ENCODE data around the gene ATXN3. TPM values are rescaled to one million over a fixed set of nuclear protein-coding genes. Genes with fewer than 3 reads are reported as not detected.

ATXN3 gene
- polyA plus RNA-seq, 1 donor (not counting 4 experiments of a cell fraction or from before 2014, with no cell fraction given): 27.6 TPM

DNA sequence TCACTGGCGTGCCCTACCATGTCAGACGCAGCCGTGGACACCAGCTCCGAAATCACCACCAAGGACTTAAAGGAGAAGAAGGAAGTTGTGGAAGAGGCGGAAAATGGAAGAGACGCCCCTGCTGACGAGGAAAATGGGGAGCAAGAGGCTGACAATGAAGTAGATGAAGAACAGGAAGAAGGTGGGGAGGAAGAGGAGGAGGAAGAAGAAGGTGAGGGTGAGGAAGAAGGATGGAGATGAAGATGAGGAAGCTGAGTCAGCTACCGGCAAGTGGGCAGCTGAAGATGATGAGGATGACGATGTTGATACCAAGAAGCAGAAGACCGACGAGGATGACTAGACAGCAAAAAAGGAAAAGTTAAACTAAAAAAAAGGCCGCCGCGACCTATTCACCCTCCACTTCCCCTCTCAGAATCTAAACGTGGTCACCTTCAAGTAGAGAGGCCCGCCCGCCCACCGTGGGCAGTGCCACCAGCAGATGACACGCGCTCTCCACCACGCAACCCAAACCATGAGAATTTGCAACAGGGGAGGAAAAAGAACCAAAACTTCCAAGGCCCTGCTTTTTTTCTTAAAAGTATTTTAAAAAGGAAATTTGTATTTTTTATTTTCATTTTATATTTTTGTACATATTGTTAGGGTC is 79.7 kb downstream of the ATXN3 start:
- Histone ChIP-seq H4K20me1 (ENCODE audit: control insufficient read depth, extremely low read depth, insufficient read depth, low read length) (no peaks in the 10 kb centered on the region), H3K4me1 (ENCODE audit: control insufficient read depth, extremely low read depth, insufficient read depth, low read length) (no peaks in the 10 kb centered on the region), H3K4me3 (ENCODE audit: control insufficient read depth in 2 of 3, extremely low read depth in 1 of 3, insufficient read depth in 2 of 3, low read depth in 1 of 3, low read length in 3 of 3) (no peak overlapping the region), H3K9ac (ENCODE audit: control insufficient read depth, extremely low read depth, insufficient read depth, low read length) (no peak overlapping the region), H2AFZ (ENCODE audit: control insufficient read depth, low read length) (no peak overlapping the region), H3K9me1 (ENCODE audit: control insufficient read depth, extremely low read depth, insufficient read depth, low read length) (no peaks in the 10 kb centered on the region), H3K9me3 (ENCODE audit: control insufficient read depth, low read depth, low read length) (no peaks in the 10 kb centered on the region), H3K27me3 (ENCODE audit: control insufficient read depth, extremely low read depth, insufficient read depth, low read length) (no peaks in the 10 kb centered on the region), H3K4me2 (ENCODE audit: control insufficient read depth, extremely low read depth, insufficient read depth, low read depth, low read length) (no peak overlapping the region), H3K79me2 (ENCODE audit: control insufficient read depth, insufficient read depth, low read length) (peaks cover 6% of the 10 kb centered on the region), H3K36me3 (ENCODE audit: control insufficient read depth in 2 of 2, extremely low read depth in 1 of 2, insufficient read depth in 2 of 2, low read length in 2 of 2) (no peaks in the 10 kb centered on the region), H3K27ac (ENCODE audit: control insufficient read depth, insufficient read depth, low read length) (no peak overlapping the region)
- dilution Hi-C loops (cut with MboI; ENCODE audit: extremely low pct_ligation_motif_present, low sequenced_read_pairs): no loop called here
- DNase-seq (ENCODE audit: low read depth, low spot score) (no peak), FAIRE-seq (no peak)
- TF ChIP-seq EZH2 (IDR thresholded peaks at IDR 0.05; ENCODE audit: low read length): no peak
- TF ChIP-seq, protein P1, sequence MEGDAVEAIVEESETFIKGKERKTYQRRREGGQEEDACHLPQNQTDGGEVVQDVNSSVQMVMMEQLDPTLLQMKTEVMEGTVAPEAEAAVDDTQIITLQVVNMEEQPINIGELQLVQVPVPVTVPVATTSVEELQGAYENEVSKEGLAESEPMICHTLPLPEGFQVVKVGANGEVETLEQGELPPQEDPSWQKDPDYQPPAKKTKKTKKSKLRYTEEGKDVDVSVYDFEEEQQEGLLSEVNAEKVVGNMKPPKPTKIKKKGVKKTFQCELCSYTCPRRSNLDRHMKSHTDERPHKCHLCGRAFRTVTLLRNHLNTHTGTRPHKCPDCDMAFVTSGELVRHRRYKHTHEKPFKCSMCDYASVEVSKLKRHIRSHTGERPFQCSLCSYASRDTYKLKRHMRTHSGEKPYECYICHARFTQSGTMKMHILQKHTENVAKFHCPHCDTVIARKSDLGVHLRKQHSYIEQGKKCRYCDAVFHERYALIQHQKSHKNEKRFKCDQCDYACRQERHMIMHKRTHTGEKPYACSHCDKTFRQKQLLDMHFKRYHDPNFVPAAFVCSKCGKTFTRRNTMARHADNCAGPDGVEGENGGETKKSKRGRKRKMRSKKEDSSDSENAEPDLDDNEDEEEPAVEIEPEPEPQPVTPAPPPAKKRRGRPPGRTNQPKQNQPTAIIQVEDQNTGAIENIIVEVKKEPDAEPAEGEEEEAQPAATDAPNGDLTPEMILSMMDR (optimal IDR thresholded peaks at IDR 0.05 in 1 of 3, IDR thresholded peaks at IDR 0.05 in 1 of 3, conservative IDR thresholded peaks at IDR 0.05 in 1 of 3; ENCODE audit: extremely low read depth in 1 of 3, insufficient read depth in 2 of 3, low read length in 3 of 3): no peak

DNA sequence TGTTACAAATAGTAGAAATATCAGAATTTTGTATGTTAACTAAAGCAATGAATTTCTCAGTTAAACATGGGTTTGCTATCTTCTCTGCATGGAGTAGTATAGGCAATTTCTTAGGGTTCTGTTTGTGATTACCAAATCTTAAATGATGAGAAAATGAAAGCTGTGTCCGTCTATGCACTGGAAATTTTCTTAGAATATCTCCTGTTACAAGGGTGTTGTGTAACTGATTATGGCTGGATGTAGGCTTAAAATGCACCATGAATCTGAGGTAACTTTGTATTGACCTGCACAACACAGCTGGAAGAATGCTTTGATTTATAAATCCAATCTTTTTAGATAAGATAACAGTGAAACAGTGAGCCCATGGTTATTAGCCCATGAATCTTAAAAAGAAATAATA is 84.3 kb downstream of the ATXN3 start:
- Histone ChIP-seq H3K9me3 (ENCODE audit: control insufficient read depth, low read depth, low read length) (no peaks in the 10 kb centered on the region), H4K20me1 (ENCODE audit: control insufficient read depth, extremely low read depth, insufficient read depth, low read length) (no peaks in the 10 kb centered on the region), H3K27ac (ENCODE audit: control insufficient read depth, insufficient read depth, low read length) (no peak overlapping the region), H3K4me2 (ENCODE audit: control insufficient read depth, extremely low read depth, insufficient read depth, low read depth, low read length) (no peak overlapping the region), H3K4me3 (ENCODE audit: control insufficient read depth in 2 of 3, extremely low read depth in 1 of 3, insufficient read depth in 2 of 3, low read depth in 1 of 3, low read length in 3 of 3) (no peak overlapping the region), H3K79me2 (ENCODE audit: control insufficient read depth, insufficient read depth, low read length) (peaks cover 4% of the 10 kb centered on the region), H3K9me1 (ENCODE audit: control insufficient read depth, extremely low read depth, insufficient read depth, low read length) (no peaks in the 10 kb centered on the region), H3K36me3 (ENCODE audit: control insufficient read depth in 2 of 2, extremely low read depth in 1 of 2, insufficient read depth in 2 of 2, low read length in 2 of 2) (peaks cover 2 to 6% of the 10 kb centered on the region in 2 experiments), H3K27me3 (ENCODE audit: control insufficient read depth, extremely low read depth, insufficient read depth, low read length) (no peaks in the 10 kb centered on the region), H3K4me1 (ENCODE audit: control insufficient read depth, extremely low read depth, insufficient read depth, low read length) (no peaks in the 10 kb centered on the region), H2AFZ (ENCODE audit: control insufficient read depth, low read length) (no peak overlapping the region), H3K9ac (ENCODE audit: control insufficient read depth, extremely low read depth, insufficient read depth, low read length) (no peak overlapping the region)
- dilution Hi-C loops (cut with MboI; ENCODE audit: extremely low pct_ligation_motif_present, low sequenced_read_pairs): no loop called here
- FAIRE-seq: no peak
- TF ChIP-seq EZH2 (IDR thresholded peaks at IDR 0.05; ENCODE audit: low read length): no peak
- TF ChIP-seq, protein P1 (optimal IDR thresholded peaks at IDR 0.05 in 1 of 3, IDR thresholded peaks at IDR 0.05 in 1 of 3, conservative IDR thresholded peaks at IDR 0.05 in 1 of 3; ENCODE audit: extremely low read depth in 1 of 3, insufficient read depth in 2 of 3, low read length in 3 of 3): no peak
- no peak for DNase-seq (ENCODE audit: low read depth, low spot score)

Data from keratinocyte (primary cell).